ENCODE measurements around the gene KMO. TPM values are rescaled to one million over a fixed set of nuclear protein-coding genes. Genes with fewer than 3 reads are reported as not detected.

KMO gene
- total and polyA plus RNA-seq, 12 donors: 0.41 to 3.6 (median 1.6) TPM

DNA sequence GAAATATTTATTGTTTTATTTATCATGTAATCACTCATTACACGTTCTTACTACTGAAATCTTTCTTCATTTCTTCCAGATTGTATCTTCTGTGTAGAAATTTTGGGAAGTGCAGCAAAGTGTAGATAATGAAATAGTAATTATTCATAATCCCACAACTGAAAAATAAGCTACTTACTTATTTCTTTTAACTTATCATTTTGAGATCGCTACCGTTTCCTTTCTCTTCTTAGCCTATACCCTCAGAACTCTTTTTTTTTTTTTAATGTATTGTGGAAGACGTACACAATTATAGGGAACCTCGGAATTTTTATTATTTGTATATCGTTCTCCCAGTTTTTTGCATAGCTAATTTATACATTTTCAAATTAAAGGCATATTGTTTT lies 12.1 kb upstream of the KMO start:
- WGBS, 4 donors: 9 to 18% (median 17%) methylated on average over 6 of the region's 6 CpGs
- H3K27me3 ChIP-seq: no peaks in the 10 kb centered on the region
- H3K9me3 ChIP-seq (replicated peaks in 1 of 3): no peaks in the 10 kb centered on the region
- peaks cover 0 to 17% of the 10 kb centered on the region in 2 donors for H3K4me1 ChIP-seq (replicated peaks in 1 of 2)
- no peak for DNase-seq
- H3K27ac ChIP-seq: peak overlapping the region in 1 of 5 donors; percentile 12
- TF ChIP-seq, protein P1, sequence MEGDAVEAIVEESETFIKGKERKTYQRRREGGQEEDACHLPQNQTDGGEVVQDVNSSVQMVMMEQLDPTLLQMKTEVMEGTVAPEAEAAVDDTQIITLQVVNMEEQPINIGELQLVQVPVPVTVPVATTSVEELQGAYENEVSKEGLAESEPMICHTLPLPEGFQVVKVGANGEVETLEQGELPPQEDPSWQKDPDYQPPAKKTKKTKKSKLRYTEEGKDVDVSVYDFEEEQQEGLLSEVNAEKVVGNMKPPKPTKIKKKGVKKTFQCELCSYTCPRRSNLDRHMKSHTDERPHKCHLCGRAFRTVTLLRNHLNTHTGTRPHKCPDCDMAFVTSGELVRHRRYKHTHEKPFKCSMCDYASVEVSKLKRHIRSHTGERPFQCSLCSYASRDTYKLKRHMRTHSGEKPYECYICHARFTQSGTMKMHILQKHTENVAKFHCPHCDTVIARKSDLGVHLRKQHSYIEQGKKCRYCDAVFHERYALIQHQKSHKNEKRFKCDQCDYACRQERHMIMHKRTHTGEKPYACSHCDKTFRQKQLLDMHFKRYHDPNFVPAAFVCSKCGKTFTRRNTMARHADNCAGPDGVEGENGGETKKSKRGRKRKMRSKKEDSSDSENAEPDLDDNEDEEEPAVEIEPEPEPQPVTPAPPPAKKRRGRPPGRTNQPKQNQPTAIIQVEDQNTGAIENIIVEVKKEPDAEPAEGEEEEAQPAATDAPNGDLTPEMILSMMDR (IDR thresholded peaks at IDR 0.05): no peak
- no peak for TF ChIP-seq POLR2A (IDR thresholded peaks at IDR 0.05)
- intact Hi-C loops (cut with DNase I): no loop called here
- peak overlapping the region in 2 of 4 donors; percentile 75 to 89 for H3K4me3 ChIP-seq
- H3K36me3 ChIP-seq (replicated peaks in 1 of 2): no peaks in the 10 kb centered on the region

DNA sequence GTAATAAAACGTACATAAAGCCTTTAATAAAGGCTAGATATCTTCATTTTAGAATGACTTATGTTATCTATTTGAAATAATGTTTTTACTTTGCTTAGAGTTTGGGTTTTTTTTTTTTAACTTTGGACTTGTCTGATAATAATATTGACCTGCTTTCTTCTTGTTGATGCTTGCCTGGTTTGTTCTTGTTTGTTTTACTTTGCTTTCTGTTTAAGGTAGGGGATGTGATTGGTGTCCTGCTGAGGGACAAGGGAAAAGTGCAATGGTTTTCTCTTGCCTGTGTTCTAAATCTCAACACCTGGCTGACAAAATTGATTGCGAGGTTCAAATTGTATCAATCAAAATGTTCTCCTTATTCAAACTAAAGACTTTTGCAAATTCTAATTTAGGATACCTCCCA lies 10.5 kb upstream of the KMO start:
- no peak for DNase-seq
- H3K9me3 ChIP-seq (replicated peaks in 1 of 3): no peaks in the 10 kb centered on the region
- WGBS, 4 donors: 75 to 88% (median 82%) methylated on average over 2 of the region's 2 CpGs
- H3K4me3 ChIP-seq: no peak overlapping the region
- no peak overlapping the region for H3K27ac ChIP-seq
- H3K27me3 ChIP-seq: no peaks in the 10 kb centered on the region
- H3K36me3 ChIP-seq (replicated peaks in 1 of 2): no peaks in the 10 kb centered on the region
- peaks cover 0 to 17% of the 10 kb centered on the region in 2 donors for H3K4me1 ChIP-seq (replicated peaks in 1 of 2)
- no peak for TF ChIP-seq POLR2A (IDR thresholded peaks at IDR 0.05)
- TF ChIP-seq, protein P1 (IDR thresholded peaks at IDR 0.05): no peak
- intact Hi-C loops (cut with DNase I): no loop called here

DNA sequence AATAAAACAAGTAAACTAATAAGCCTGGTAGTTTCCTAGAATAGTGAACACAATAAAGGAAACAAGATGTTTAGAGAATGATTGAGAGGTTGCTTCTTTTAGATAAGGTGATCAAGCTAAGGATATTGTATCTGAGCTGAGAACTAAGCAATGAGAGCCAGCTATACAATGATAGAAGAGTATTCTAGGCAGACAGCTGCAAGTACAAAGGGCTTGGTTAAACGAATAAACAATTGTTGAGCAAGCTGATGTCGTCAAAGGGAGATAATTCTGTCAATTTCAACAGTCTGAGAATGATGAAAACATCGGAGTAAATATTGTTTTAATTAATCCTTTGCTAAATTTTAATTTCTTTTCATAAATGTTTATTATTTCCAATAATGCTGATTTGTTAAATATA lies 7.2 kb upstream of the KMO start:
- H3K36me3 ChIP-seq (replicated peaks in 1 of 2): no peaks in the 10 kb centered on the region
- H3K4me1 ChIP-seq (replicated peaks in 1 of 2): no peaks in the 10 kb centered on the region
- no peaks in the 10 kb centered on the region for H3K27me3 ChIP-seq
- TF ChIP-seq POLR2A (IDR thresholded peaks at IDR 0.05): no peak
- TF ChIP-seq, protein P1 (IDR thresholded peaks at IDR 0.05): no peak
- no peaks in the 10 kb centered on the region for H3K9me3 ChIP-seq (replicated peaks in 1 of 3)
- H3K4me3 ChIP-seq: no peak overlapping the region
- intact Hi-C loops (cut with DNase I): no loop called here
- no peak overlapping the region for H3K27ac ChIP-seq
- 61 to 81% (median 69%) methylated on average over 3 of the region's 3 CpGs for whole genome bisulfite sequencing, 4 donors
- no peak for DNase-seq

DNA sequence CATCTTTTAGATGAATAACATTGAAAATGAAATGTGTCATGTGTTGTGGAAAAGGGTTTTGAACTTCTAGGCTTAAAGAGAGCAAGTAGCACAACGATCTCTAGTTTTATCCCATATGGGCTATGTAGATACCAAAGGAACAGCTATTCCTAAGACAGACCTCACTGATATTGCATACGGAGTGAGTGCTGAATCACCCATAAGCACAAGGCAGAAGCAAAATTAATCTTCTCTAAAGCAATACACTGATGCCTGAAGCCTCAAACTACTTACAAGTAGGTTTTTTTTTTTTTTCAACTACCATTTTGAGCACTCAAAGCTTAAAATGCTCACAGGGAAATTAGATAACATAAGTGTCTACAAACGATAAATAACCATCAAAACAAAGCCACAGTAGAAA lies 5.0 kb upstream of the KMO start:
- Histone ChIP-seq H3K27me3 (no peaks in the 10 kb centered on the region), H3K36me3 (replicated peaks in 1 of 2) (no peaks in the 10 kb centered on the region), H3K27ac (no peak overlapping the region), H3K4me1 (replicated peaks in 1 of 2) (peaks cover 0 to 4% of the 10 kb centered on the region in 2 donors), H3K4me3 (no peak overlapping the region), H3K9me3 (replicated peaks in 1 of 3) (no peaks in the 10 kb centered on the region)
- 72 to 76% (median 74%) methylated on average over 3 of the region's 3 CpGs for WGBS, 4 donors
- TF ChIP-seq POLR2A (IDR thresholded peaks at IDR 0.05): no peak
- TF ChIP-seq, protein P1 (IDR thresholded peaks at IDR 0.05): no peak
- intact Hi-C loops (cut with DNase I): no loop called here
- no peak for DNase-seq

Measured in adrenal gland (tissue), 12 donors.